Breast epithelium (tissue), 3 donors: Measurements from ENCODE around the gene DFFB.

Experiments used
- CTCF ChIP-seq, 3 donors: fragments of 450-650 bp; IDR thresholded peaks; one replicate each; pipeline ENCODE4 v1.5.1; 2016 to 2017; ENCODE audit warnings: antibody characterized with exemption in 3 of 3, mild to moderate bottlenecking in 3 of 3, moderate library complexity in 3 of 3
- POLR2A ChIP-seq: fragments of 450-650 bp; IDR thresholded peaks from one replicate; pipeline ENCODE4 v1.6.1; 2016; ENCODE audit warnings: antibody characterized with exemption, mild to moderate bottlenecking, moderate library complexity

- TF ChIP-seq CTCF (IDR thresholded peaks at IDR 0.05) (no peak), POLR2A (no peak)
These were observed 74.0 kb downstream of the DFFB start for GRCh38 chr1:3931007-3931912.
